Activated naive CD4-positive, alpha-beta T cell treated with anti-CD3 and anti-CD28 coated beads, Interleukin-2, amount 50 U/mL, for 16 hours (primary cell): ENCODE results near the gene GALNT16.

ENCODE experiments used
- DNase-seq: peaks from one replicate; pipeline ENCODE4 v3.0.0-alpha.2; 2020

Gene GALNT16

DNA sequence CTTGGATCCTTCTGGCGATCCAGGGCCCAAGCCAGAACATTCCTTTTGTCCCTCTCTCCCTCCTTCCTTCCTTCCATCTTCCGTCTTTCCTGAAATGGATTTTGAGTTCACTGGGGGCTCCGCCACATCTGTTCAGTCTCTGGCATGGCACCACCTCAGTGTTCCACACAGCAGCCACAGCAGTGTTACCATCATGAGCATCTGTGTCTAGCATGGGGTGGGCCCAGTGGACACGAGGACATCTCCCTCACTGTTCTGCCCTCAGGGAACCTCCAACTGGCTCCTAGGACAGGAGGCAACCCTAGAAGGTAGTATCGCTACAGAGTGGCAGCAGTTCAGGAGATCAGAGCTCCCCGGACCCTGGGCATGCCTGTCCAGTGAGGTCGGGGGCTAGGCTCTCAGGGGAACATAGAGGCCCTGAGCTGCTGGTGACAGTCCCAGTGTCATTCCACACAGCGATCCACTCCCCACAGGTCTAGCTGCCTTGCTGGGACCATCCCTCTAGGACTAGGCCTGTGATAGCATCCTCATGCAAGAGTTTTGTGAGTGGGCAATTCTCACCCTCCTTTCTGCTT, 59.0 kb downstream of the GALNT16 start:
- DNase-seq: no peak

DNA sequence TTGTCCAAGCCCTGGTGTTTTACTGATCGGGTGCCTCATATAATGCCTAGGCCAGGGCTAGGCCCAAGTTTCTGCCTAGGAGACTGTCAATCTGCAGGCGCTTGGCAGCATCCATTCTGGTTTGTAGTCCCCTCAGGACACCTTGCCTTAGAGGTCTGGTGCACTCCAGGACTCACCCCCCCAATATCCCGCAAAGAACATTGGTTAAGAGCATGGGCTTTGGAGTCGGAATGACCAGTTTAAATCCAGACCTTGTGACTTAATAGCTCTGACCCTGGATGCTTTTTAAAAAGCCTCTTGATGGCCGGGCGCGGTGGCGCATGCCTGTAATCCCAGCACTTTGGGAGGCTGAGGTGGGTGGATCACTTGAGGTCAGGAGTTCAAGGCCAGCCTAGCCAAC, 60.0 kb downstream of the GALNT16 start:
- no peak for DNase-seq

DNA sequence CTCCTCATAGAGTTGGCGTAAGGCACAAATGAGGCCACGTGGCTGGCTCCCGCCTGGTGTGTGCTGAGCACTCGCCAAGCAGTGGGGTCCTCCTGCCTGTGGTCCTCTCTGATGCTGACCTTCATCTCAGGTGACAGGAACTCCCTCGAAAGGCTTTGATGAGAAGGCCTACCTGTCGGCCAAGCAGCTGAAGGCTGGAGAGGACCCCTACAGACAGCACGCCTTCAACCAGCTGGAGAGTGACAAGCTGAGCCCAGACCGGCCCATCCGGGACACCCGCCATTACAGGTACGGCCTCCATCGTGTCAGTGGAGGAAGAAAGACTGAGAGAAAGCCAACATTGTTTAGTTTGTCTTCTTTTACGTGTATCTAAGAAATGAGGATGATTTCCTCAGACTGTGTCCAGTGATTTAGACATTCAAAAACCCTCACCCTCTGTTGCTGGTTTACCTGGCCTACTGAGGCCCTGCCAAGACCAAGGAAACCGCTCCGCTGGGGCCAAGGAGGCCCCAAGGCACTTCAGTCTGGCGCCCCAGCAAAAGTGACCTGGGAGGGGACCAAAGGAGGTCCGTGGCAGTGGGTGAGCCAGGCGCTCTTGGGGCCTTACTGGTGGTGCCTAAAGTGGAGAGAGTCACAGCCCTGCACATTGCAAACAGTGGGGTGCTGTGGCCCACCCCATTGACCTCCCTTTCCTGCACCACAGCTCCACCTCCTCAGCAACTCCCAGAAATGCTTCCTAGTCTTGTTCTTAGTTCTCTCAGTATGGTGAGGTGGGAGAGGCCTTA, 60.8 kb downstream of the GALNT16 start:
- DNase-seq: no peak

DNA sequence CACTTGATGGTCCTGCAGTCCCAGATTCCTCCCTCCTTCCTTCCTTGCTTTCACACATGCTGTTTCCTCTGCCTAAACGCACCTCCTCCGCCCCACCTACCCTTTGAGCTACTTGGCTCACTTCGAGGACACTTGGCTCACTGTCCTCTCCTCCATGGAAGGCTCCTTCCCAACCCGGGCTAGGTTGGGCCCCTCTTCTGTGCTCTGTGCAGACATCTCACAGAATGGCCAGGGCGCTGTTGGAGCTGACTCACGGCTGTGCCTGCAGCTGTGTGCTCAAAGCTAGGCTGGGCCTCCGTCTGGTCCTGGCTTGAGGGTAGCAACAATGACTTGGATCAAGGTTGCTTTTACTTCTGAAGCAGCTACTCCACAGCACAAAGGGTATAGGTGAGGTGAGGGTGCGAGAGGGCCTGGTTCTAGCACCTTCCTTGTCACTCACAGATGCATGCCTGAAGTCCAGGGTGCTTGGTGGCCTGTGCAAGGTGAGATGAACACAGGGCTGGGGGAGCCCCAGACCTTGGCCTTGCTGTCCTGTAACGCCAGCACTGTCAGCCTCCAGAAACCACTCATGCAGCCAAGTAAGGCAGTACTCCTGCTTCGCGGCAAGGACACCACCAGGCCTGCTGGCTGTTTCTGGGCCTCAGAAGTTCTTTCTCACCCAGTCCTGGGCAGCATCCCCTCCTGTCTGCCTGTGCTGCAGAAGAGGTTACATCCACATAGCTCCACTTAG, 61.8 kb downstream of the GALNT16 start:
- DNase-seq: no peak

DNA sequence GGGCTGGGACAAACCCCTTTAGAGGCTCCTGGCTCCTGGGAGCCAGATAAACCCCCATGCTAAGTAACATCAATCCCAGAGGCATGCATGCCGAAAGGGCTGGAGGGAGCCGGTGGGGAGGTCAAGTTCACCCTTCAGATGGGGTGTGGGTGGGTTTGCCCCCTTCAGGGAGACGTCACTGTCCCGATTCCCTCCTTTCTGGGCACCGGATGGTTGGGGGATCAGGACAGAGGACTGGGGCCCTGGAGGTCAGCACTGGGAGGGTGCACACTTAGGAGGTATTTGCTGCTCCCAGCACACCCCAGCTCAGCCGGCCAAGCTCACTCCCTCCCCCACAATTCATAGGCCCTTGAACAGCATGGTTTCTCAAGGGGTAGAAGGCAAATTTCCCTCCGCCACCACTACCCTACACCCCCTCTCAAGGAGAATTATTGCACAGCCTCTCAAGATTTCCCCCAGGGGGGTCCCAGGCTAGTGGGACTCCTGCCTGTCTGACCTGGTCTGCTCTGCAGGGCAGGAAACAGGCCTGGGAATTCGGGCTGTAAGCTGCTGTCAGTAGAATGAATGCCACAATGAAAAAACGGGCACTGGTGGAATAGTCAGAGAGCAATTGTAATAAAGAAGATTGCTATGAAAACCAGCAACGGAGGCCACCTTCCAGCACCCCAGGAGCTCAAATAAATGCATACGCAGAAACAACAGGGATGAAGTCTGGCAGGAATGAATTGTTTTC, 63.5 kb downstream of the GALNT16 start:
- DNase-seq: no peak

DNA sequence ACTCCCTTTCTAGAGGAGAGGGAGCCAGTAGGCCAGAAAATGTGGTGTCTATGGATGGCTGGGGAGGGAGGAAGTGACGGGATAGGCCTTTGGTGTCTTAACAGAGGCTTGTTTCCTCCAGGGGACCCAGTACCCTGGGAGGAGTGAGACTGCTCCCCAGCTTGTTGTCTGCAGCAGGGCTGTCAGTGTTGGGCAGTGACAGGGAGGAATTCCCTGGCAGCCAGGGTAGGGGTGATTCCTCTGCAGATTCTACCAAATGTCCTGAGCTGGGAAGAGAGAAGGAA, 64.0 kb downstream of the GALNT16 start:
- DNase-seq: no peak

DNA sequence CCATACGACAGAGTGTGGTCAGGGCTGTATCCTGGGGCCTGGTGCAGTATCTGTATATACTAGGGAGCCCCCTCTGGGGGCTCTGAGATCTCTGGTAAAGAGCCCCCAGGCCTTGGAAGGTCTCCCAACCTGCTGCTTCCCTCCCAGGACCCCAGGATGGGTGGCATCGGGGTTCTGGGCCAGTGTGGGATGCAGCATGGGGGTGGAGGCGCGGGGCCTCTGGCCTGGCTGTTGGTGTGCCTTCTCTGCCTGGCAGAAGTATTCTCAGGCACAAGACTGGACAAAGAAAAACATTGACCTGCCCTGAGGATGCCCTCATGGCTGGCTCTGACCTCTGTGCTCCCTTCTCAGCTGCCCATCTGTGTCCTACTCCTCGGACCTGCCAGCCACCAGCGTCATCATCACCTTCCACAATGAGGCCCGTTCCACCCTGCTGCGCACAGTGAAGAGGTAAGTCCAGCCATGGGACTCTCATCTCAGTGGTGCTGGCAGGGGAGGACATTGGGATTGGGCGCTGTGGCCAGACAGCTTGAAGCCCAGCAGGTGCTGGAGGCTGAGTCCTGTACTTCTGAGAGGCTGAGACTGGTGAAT, 64.5 kb downstream of the GALNT16 start:
- no peak for DNase-seq

DNA sequence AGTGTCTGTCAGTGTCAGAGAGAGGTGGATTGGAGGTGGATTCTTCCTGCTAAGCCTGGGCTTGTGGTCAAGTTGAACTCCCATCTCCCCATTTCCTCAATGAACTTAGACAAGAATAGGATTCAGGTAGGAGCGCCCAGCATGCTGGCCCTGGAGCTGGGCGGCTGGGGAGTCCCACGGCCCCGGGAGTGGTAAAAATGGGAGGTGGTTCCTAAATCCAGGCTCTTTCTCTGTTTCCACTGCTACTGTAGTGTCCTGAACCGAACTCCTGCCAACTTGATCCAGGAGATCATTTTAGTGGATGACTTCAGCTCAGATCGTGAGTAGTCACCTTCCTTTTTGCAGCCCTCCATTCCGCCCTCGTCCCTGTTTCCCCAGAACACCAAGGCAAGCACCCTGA, 65.1 kb downstream of the GALNT16 start:
- no peak for DNase-seq

DNA sequence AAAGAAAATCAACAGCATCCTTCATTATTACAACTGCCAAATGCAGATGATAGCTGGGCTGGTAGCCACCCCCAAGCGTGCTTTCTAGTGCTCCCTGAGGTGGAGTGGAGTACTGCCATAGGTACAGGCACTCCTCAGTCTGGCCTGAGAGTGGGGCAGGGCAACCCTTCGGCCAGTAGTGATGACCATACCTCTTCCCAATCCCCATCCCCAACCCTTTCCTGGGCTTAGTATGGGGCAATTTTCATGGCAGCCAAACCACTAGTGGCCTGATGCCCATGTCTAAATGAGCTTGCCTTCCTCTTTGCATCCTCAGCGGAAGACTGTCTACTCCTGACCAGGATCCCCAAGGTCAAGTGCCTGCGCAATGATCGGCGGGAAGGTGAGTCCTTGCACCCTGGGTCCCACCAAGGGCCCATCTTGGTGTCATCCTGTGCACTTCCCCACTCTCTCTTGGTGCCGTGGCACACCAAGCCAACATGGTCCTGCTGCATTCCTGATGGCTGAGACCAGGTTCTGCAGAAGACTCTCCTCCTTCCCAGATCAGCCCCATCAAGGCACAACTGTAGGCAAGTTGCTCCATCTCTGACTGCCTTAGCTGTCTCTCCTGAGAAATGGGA, 65.8 kb downstream of the GALNT16 start:
- DNase-seq: no peak

DNA sequence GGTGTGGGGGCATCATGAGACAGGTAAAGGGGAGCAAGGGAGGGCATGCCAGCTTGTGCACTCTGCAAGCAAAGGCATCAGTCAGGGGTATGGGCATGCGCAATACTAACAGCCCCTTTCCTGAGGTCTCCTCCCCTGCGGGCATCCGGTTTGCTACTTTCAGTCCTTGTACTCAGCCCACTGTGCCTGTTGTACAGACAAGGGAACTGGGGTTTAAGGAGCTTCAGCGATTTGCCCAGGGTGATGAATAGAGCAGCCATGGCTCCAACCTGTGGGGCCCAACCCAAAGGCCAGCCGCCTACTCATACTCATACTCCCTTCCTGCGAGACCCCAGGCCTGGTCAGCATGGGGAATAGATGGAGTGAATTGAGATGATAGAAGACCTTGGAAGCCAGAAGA, 66.7 kb downstream of the GALNT16 start:
- no peak for DNase-seq

DNA sequence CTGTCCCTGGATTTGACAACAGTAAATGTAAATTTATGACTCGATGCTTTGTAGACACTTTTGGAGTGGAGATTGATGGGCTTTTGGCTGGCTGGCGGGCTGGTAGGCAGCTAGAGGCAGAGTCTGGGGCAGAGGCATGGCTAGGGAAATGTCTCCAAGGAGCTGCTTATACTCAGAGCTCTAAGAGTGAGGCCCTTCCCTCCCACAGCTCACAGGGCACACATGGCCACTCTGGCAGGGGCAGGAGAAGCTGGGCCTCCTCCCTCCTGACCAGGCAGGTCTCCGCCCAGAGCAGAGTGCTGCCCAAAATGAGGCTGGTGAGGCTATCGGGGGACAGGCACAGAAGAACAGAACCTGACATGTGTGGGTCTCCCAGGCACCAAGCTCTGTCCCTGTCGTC, 67.5 kb downstream of the GALNT16 start:
- DNase-seq: no peak

DNA sequence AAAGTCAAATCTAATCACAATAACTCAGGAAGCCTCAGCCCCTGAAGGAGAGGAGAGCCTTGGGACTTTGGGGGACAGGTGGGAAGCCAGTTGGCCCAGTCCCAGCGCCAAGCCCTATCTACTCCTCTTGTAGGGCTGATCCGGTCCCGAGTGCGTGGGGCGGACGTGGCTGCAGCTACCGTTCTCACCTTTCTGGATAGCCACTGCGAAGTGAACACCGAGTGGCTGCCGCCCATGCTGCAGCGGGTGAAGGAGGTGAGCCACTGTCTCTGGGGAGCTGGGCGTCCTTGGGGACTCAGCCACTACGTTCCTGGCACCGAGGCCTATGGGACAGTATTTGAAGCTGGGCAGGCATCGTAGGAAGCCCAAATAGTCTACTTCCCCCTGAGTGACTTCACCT, 68.4 kb downstream of the GALNT16 start:
- no peak for DNase-seq

DNA sequence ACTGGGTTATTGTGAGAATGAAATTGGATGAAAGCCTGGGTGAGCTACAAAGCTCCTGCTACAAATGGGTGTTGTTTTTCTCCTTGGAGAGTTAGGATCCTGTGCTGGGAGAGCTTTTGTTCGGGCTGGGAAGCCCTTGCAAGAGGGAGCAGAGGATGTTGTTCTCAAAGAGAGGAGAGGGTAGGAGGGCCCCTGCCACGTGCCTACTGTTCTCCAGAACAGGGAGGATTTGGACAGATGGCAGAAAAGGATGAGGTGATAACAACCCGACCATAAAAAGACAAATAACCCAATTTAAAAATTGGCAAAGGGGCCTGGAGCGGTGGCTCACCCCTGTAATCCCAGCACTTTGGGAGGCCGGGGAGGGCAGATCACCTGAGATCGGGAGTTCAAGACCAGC, 68.8 kb downstream of the GALNT16 start:
- DNase-seq: no peak

DNA sequence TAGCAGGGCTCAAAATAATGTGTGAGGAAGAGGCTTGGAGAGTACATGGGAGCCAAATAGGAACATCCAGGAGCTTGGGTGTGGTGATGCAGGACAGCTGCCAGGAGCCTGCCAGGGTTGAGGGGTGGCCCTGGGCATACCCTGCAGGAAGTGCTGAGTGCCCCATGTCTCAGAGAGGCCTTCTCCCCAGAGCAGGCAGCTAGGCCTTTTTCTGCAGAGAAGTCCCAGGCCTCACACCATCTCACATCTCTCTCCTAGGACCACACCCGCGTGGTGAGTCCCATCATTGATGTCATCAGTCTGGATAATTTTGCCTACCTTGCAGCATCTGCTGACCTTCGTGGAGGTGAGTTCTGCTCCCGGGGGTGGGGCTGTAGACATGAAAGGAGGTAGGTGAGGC, 71.2 kb downstream of the GALNT16 start:
- DNase-seq: no peak

DNA sequence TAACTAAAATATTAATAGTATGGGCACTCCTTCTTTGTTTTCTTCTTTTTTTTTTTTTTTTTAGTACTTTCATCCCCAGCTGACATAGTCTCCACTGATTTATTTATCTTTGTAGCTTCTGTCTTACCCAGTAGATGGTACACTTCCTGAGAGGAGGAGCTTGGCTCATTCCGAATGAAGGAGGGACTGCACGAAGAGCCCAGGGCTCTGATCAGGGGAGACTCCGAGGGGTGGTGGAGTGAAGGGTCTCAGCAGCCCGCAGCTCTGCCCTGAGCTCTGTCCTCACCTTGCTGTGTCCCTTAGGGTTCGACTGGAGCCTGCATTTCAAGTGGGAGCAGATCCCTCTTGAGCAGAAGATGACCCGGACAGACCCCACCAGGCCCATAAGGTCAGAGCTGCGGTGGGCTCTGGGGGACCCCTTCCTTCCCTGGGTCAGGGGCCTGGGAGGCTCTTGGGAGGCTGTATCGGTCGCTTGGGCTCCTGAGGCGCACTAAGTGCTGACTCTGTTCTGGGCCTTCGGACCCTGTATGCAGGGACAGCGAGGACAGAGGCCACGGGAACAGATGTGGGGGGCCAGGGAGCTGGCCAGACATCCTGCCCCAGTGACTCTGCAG, 72.9 kb downstream of the GALNT16 start:
- no peak for DNase-seq

DNA sequence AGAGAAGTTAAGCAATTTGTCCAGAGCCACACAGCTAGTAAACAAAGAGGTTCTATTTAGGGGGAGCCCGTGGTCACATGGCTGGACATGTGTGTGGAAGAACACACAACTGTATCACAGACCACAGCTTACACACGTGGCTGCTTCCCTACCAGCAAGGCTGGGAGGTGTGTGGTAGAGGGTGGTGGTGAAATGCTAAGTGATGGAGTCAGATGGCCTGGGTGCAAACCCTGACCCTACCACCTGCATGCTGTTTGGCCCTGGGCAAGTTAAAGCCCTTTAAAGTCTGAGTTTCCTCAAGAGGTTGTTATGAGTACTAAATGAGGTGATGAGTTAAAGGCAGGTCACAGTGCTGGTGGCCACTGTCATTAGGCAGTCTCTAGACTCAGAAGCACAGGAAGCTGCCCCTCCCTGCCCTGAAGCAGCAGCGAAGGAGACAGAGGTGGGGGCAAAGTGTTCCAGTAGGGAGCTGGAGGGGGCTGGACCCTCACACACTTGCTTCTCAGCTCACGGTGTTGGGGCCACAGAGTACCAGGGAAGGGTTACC, 73.9 kb downstream of the GALNT16 start:
- DNase-seq: no peak

DNA sequence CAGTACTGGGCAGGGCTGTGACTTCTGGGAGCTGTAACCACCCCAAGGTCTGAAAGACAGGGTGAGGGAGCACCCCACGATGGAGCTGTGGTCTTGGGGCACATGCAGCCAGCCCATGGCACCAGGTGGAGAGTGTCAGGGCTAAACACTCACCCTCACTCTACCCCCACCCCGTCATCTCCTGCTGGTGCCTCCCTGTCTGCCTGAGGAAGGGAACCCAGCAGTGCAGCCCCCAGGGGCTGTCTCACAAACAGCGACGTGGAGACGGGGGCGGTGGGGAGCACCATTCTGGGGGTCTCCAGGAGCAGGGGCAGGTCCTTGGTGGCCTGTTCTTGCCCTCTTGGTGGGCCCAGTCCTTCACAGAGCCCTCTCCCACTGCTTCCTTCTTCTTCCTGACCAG, 74.6 kb downstream of the GALNT16 start:
- DNase-seq: no peak

DNA sequence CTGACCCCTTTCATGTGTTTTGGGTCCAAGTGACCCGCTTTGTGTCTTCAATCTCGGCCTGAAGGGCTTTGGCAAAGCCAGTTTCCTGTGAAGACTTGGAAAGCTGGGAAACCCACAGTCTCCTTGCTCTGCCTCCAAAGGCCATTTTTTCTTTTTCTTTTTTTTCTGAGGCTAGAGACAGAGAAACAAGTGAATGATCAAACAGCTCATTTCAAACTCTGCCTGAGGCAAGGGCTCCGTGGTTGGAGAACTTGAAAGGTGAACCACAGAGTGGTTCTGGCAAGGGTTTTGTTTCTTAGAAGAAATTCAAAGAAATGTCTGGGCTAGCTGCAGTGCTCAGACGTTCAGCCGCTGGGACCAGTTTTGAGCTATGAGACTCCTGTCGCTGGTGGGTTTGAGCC, 75.4 kb downstream of the GALNT16 start:
- no peak for DNase-seq

DNA sequence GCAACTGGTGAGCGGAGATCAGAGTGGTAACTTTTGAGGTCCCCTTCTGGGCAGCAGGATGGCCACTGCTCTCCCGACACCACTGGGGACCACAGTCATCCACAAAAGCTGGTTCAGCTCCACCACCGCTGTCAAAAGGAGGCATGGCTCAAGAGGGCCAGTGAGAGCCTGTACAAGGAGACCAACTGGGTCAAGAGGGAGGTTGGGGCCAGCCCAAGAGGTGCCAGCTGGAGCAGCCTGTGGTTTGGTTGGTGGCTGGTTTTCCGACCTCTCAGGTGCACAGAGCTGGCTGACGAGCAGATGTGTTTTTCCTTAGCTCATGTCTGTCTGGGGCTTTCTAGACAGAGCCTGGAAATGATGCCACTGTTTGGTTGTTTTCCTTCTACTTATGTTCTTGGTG, 78.0 kb downstream of the GALNT16 start:
- DNase-seq: no peak

DNA sequence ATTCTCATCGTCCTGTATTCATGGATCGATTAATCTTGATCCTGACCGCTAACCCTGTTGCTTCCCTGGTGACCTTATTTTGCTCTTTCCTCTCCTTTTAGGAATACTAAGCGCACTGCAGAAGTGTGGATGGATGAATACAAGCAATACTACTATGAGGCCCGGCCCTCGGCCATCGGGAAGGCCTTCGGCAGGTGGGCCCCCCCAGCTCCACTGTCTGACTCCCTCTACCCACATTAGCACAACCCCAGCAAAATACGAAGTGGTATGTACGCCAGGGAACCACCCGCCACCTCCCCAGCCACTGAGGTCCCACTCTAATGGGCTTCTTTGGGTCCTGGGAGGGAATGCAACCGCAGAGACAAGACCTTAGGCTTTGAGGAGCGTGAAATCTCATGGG, 79.5 kb downstream of the GALNT16 start:
- DNase-seq: no peak

DNA sequence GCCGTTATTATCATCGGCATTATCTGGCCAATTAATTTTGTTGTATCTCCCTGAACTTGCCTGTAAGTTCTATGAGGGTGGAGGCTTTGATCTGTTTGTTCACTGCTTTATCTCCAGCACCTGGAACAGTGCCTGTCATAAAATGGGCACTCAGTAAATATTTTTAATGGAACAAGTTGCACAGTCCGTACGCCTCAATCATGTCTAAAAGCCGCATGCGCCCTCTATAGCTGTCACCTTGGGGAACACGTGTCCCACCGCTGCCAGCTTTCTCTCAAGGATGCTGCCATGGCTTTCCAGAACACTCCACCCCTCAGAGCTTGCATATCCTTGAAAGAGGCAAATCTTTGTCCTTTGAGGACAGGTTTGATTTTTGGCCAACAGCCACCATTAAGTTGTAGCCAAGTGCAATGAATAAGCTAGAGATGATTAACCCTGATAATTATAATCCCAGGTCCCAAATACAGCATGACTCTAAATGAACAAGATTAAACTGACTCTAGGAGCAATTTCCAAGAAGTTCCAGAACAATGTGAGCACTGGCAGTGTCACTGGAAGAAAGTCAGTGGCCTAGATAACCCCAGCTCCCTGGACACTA, 83.1 kb downstream of the GALNT16 start:
- DNase-seq: no peak

DNA sequence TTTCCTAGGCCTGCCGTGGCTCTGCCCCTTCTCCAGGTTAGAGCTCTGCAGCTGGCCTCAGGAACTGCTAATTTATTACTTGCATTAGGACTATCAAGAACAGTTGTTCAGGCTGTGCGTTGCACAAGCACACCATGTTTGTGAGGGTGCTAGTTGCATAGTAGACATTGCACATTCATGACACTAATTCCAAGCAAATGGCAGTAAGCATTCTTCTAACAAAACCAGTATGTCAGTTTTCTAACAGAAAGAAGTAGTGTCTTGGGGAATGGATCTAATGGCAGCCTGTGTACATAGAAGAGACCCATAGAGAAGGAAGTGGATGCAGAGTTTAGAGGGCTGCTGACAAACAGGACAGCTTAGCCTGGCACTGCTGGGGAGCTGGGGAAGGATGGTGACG, 84.2 kb downstream of the GALNT16 start:
- DNase-seq: no peak
